HepG2 (cell line): ENCODE measurements around the gene GTF2H1. TPM values are rescaled to one million over a fixed set of nuclear protein-coding genes. Genes with fewer than 3 reads are reported as not detected.
A peak's percentile ranks its signal among the peaks of the same experiment; 100 is the strongest.

Experiments used
- ARNTL ChIP-seq: sonication (generic); formaldehyde crosslinking; IDR thresholded peaks from 2 replicates; pipeline ENCODE4 v1.4.0; 2020; ENCODE audit warnings: mild to moderate bottlenecking, missing genetic modification reagents
- BCL3 ChIP-seq: sonication (generic); formaldehyde crosslinking; IDR thresholded peaks from 2 replicates; pipeline ENCODE4 v1.5.1; 2020; ENCODE audit warnings: mild to moderate bottlenecking, missing genetic modification reagents, moderate library complexity
- BHLHE40 ChIP-seq: IDR thresholded peaks from 2 replicates; pipeline ENCODE4 v1.6.1; 2011; ENCODE audit warnings: low read length, improper control_type of control experiment
- BRD4 ChIP-seq: sonication (generic); formaldehyde crosslinking; IDR thresholded peaks from 2 replicates; pipeline ENCODE4 v1.4.0; 2020; ENCODE audit warnings: missing genetic modification reagents
- CEBPZ ChIP-seq: IDR thresholded peaks from 2 replicates; pipeline ENCODE4 v1.6.1; 2012; ENCODE audit warnings: low read length, improper control_type of control experiment
- DRAP1 ChIP-seq: IDR thresholded peaks from 2 replicates; pipeline ENCODE4 v1.6.1; 2016; ENCODE audit warnings: missing genetic modification reagents, missing compliant biosample characterization
- EZH2 ChIP-seq: conservative IDR thresholded peaks from 2 replicates; pipeline ENCODE4 v1.6.1; 2012; ENCODE audit warnings: mild to moderate bottlenecking, low read depth, low read length, moderate library complexity
- FOSL2 ChIP-seq: sonication (generic); formaldehyde crosslinking; IDR thresholded peaks from 2 replicates; pipeline ENCODE4 v1.4.0; 2020; ENCODE audit warnings: missing genetic modification reagents
- FOXO1 ChIP-seq: sonication (generic); formaldehyde crosslinking; IDR thresholded peaks from 2 replicates; pipeline ENCODE4 v1.4.0; 2020; ENCODE audit warnings: missing genetic modification reagents
- FUBP1 ChIP-seq: sonication (generic); formaldehyde crosslinking; IDR thresholded peaks from 2 replicates; pipeline ENCODE4 v1.5.1; 2020; ENCODE audit warnings: missing genetic modification reagents, mild to moderate bottlenecking, borderline replicate concordance
- GLMP ChIP-seq: sonication (generic); formaldehyde crosslinking; IDR thresholded peaks from 2 replicates; pipeline ENCODE4 v1.9.0; 2021; ENCODE audit warnings: missing genetic modification reagents, mild to moderate bottlenecking, borderline replicate concordance
- HNF4A ChIP-seq: sonication (generic); formaldehyde crosslinking; IDR thresholded peaks from 2 replicates; pipeline ENCODE4 v1.4.0; 2020; ENCODE audit warnings: missing genetic modification reagents
- KLF15 ChIP-seq: sonication (generic); formaldehyde crosslinking; IDR thresholded peaks from 2 replicates; pipeline ENCODE4 v1.8.1; 2023; ENCODE audit warnings: borderline replicate concordance, mild to moderate bottlenecking, inconsistent platforms, missing genetic modification reagents, mixed read lengths
- MXD4 ChIP-seq: IDR thresholded peaks from 2 replicates; pipeline ENCODE4 v1.6.1; 2016; ENCODE audit warnings: mild to moderate bottlenecking, missing biosample characterization, missing genetic modification reagents
- SMAD9 ChIP-seq: sonication (generic); formaldehyde crosslinking; IDR thresholded peaks from 2 replicates; pipeline ENCODE4 v1.5.1; 2020; ENCODE audit warnings: mild to moderate bottlenecking, missing genetic modification reagents
- SMARCC2 ChIP-seq: fragments of 450-650 bp; IDR thresholded peaks from 2 replicates; pipeline ENCODE4 v1.6.1; 2017; ENCODE audit warnings: antibody characterized with exemption, mild to moderate bottlenecking
- SNRNP70 ChIP-seq: fragments of 200-400 bp; formaldehyde crosslinking; IDR thresholded peaks from 2 replicates; pipeline ENCODE4 v1.6.1; 2017; ENCODE audit warnings: mild to moderate bottlenecking, low read depth, low read length, moderate library complexity
- YY1 ChIP-seq: IDR thresholded peaks from 2 replicates; pipeline ENCODE4 v1.6.1; 2011; ENCODE audit warnings: low read length, low read depth, moderate library complexity, mild to moderate bottlenecking; ENCODE audit not compliant: insufficient read depth, insufficient replicate concordance
- ZNF496 ChIP-seq: sonication (generic); formaldehyde crosslinking; IDR thresholded peaks from 2 replicates; pipeline ENCODE4 v1.8.1; 2023; ENCODE audit warnings: mild to moderate bottlenecking, moderate library complexity, missing genetic modification reagents; ENCODE audit not compliant: insufficient replicate concordance
- ZSCAN21 ChIP-seq: sonication (generic); formaldehyde crosslinking; IDR thresholded peaks from 2 replicates; pipeline ENCODE4 v1.8.0; 2022; ENCODE audit warnings: mild to moderate bottlenecking, missing genetic modification reagents, moderate library complexity, borderline replicate concordance
- polyA plus RNA-seq, 8 experiments: library from polyadenylated mRNA; depleted of rRNA in 3 of 8; stranded (reverse) in 7 of 8; unstranded in 1 of 8; fragments of >200 nt; fragmentation: Illumina TruSeq in 4 of 8; extraction: Trizol in 4 of 8; gene quantifications; 2 replicates each; pipeline versions ENCODE4 v1.2.1 to v1.2.3, GENCODE V29; 2011 to 2016; ENCODE audit warnings: low read depth in 4 of 8, missing spikeins in 1 of 8, mixed read lengths in 1 of 8; ENCODE audit not compliant: insufficient read depth in 1 of 8
- total RNA-seq, 5 experiments: library from RNA; depleted of rRNA; stranded (reverse); fragments of >200 nt; fragmentation: Illumina TruSeq; extraction: Trizol; gene quantifications; 2 replicates each; pipeline ENCODE4 v1.2.3, GENCODE V29; 2016; ENCODE audit warnings: low read depth in 1 of 5

Gene GTF2H1
- total and polyA plus RNA-seq, 2 of the 13 experiments (the other 11 are each of a cell fraction or from before 2014, with no cell fraction given), result 15.7 to 51.4 TPM

- TF ChIP-seq GLMP (no peak), BCL3 (no peak), EZH2 (no peak), ZSCAN21 (CRISPR knock-in tag) (no peak), BHLHE40 (no peak), ZNF496 (no peak), SNRNP70 (no peak), CEBPZ (no peak), YY1 (peak; percentile 21), KLF15 (CRISPR knock-in tag) (no peak), FOXO1 (CRISPR knock-in tag) (no peak), BRD4 (CRISPR knock-in tag) (peak; percentile 19; the same call in 1 of the 2 replicates), HNF4A (CRISPR knock-in tag) (peak; percentile 55), ARNTL (CRISPR knock-in tag) (no peak), SMAD9 (CRISPR knock-in tag) (no peak; the same call in 1 of the 2 replicates), DRAP1 (CRISPR knock-in tag) (0 out of 2 replicates have a peak, but pooled peaks have one; percentile 37), MXD4 (CRISPR knock-in tag) (0 out of 2 replicates have a peak, but pooled peaks have one; percentile 11), FUBP1 (0 out of 2 replicates have a peak, but pooled peaks have one; percentile 37), FOSL2 (CRISPR knock-in tag) (peak; percentile 80), SMARCC2 (no peak)
These were observed 61.2 kb downstream of the GTF2H1 start (continued) for GRCh38 chr11:18383388-18384156.
